ENCODE results near the gene UTS2R. TPM values are rescaled to one million over a fixed set of nuclear protein-coding genes. Genes with fewer than 3 reads are reported as not detected.

Gene UTS2R
- total RNA-seq, 4 donors from 2014 or later, result not detected

DNA sequence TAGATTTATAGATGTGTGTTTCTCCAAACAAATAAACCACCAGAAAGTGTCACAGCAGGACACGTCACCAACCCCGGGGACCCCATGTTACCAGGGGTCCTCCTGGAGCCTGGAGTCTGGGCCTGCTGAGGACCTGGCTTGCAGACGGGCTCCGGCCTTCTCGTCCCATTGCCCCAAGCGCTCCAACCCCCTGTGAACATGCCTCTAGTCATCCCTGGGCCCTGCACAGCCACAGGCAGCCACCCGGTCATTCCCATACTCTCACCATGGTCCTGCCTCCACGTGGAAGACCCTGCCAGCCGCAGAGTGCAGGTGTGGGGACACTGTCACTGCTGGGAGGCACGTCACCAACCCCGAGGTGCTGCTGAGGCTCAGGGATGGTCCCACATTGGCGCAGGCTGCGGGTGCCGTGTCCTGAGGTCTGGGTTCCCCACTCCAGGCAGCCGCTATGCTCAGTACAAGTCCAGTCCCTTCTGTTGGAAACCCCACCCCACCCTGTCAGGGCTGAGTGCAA lies 42.5 kb upstream of the UTS2R start:
- H3K4me1 ChIP-seq, result peaks cover 54% of the 10 kb centered on the region
- no peak for TF ChIP-seq POLR2A (IDR thresholded peaks at IDR 0.05)
- no peaks in the 10 kb centered on the region for H3K36me3 ChIP-seq
- no peaks in the 10 kb centered on the region for H3K9me3 ChIP-seq
- no peak for DNase-seq (ENCODE audit: low spot score in 2 of 2)
- no peak overlapping the region for H3K27ac ChIP-seq
- WGBS, result 95% methylated on average over 8 of the region's 15 CpGs
- H3K4me3 ChIP-seq, result no peak overlapping the region
- H3K27me3 ChIP-seq, result no peaks in the 10 kb centered on the region

DNA sequence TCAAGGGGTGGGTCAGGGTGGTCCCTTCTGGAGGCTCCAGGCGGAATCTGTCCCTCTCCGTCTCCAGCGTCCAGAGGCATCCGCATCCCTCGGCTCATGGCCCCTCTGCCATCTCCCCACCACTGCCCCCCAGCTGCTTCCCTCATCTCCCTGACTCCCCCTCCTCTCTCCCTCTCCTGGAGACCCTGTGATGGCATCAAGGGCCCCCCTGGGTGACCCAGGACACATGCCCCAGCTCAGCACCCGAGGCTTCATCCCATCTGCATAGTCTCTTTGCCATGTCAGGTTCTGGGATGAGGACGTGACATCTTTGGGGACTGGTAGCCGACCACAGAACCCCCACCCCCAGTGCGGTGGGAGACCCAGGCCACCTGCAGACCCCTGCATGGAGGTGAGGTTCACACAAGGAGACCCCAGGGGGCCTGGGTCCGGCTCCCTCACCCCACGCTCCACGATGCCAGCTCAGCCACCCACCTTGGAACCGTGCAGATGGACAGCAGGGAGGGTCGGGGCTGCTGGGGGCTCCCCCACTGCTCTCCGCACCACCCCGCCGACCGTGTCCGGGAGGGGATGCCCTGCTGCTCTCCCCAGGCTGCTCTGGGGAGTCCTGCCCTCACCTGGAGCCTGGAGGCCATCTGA lies 41.8 kb upstream of the UTS2R start:
- Histone ChIP-seq H3K4me3 (no peak overlapping the region), H3K9me3 (no peaks in the 10 kb centered on the region), H3K4me1 (peaks cover 59% of the 10 kb centered on the region), H3K27ac (no peak overlapping the region), H3K36me3 (no peaks in the 10 kb centered on the region), H3K27me3 (no peaks in the 10 kb centered on the region)
- no peak for TF ChIP-seq POLR2AphosphoS5 (IDR thresholded peaks at IDR 0.05)
- TF ChIP-seq EP300 (IDR thresholded peaks at IDR 0.05), result no peak
- TF ChIP-seq, protein P1, sequence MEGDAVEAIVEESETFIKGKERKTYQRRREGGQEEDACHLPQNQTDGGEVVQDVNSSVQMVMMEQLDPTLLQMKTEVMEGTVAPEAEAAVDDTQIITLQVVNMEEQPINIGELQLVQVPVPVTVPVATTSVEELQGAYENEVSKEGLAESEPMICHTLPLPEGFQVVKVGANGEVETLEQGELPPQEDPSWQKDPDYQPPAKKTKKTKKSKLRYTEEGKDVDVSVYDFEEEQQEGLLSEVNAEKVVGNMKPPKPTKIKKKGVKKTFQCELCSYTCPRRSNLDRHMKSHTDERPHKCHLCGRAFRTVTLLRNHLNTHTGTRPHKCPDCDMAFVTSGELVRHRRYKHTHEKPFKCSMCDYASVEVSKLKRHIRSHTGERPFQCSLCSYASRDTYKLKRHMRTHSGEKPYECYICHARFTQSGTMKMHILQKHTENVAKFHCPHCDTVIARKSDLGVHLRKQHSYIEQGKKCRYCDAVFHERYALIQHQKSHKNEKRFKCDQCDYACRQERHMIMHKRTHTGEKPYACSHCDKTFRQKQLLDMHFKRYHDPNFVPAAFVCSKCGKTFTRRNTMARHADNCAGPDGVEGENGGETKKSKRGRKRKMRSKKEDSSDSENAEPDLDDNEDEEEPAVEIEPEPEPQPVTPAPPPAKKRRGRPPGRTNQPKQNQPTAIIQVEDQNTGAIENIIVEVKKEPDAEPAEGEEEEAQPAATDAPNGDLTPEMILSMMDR (IDR thresholded peaks at IDR 0.05), result no peak
- TF ChIP-seq POLR2A (IDR thresholded peaks at IDR 0.05), result no peak
- DNase-seq (ENCODE audit: low spot score in 2 of 2), result no peak
- no CpG with 5 or more reads among the region's 19 CpGs for WGBS

DNA sequence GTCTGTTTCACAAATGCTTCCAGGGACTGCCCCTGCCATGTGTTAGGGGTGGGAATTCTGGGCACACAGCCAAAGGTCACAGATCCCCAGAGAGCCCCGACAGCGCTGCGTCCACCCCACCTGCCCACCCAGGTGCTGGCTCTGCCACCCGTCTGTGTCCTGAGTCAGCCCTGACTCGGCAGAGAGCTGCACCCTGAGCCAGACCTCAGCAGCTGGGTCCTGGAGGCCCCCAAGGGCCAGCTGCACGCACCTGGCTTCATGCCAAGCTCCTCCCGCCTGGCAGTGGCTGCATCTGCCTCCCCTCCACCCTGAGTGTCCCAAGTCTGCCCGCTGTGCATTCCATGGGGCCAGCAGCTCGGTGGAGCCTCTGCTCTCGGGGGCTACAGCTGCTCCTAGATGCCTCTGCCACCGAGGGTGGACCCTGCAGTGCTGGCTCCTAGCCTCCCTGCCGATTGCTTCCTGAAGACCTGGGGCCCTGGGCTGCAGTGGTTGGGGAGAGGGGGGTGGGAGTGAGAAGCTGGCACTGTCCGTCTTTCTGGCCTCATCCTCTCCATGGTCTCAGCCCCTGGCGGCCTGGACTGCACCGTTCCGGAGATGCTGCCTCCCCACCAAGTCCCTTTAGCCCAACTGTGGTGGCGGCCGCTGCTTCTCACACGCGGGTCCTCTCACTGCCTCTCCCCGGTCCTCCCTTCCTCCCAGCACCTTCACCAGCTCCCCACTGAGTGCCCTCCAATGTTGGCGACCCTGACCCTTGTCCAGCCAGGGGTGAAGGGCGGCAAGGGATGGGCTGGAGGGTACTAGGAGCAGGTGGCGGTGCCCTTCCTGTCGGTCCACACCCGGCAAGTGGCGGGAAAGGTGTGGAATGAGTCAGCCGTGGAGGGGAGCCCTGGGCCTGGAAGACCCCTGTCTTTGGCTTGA lies 41.0 kb upstream of the UTS2R start:
- H3K36me3 ChIP-seq, result no peaks in the 10 kb centered on the region
- DNase-seq (ENCODE audit: low spot score in 2 of 2), result no peak

DNA sequence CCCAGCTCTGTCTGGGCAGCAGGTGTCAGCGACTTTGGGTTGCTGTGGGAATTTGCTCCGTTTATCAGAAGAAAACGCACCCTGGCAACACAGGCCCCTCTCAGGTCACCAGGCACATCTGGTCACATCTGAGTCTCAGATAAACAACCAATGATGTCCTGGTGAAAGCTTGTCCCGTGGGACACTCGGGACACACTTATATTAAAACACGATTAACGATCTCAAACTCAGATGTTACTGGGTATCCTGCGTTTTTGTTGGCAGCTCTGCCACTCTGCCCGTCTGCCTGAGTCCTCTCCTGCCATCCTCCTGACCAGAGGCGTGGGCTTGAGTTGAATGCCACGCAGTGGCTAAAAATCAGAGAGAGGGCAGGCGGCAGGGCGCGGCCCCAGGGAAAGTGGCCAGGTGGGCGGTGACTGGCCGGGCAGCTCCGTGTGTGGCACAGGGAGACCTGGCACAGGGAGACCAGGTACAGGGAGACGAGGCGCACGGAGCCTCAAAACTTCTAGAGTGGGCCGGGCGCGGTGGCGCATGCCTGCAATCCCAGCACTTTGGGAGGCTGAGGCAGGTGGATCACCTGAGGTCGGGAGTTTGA lies 40.1 kb upstream of the UTS2R start:
- Histone ChIP-seq H3K4me1 (peaks cover 69% of the 10 kb centered on the region), H3K9me3 (no peaks in the 10 kb centered on the region), H3K27ac (no peak overlapping the region), H3K36me3 (no peaks in the 10 kb centered on the region), H3K27me3 (no peaks in the 10 kb centered on the region), H3K4me3 (no peak overlapping the region)
- no peak for TF ChIP-seq POLR2A (IDR thresholded peaks at IDR 0.05)
- TF ChIP-seq POLR2AphosphoS5 (IDR thresholded peaks at IDR 0.05), result no peak
- TF ChIP-seq, protein P1 (IDR thresholded peaks at IDR 0.05), result no peak
- no peak for TF ChIP-seq EP300 (IDR thresholded peaks at IDR 0.05)
- WGBS, result 76% methylated on average over 22 of the region's 25 CpGs
- no peak for DNase-seq (ENCODE audit: low spot score in 2 of 2)

More for the DNA sequence above, 41.0 kb upstream of the UTS2R start:
- WGBS, result 52% methylated on average over 12 of the region's 28 CpGs
- Histone ChIP-seq H3K27ac (no peak overlapping the region), H3K4me3 (no peak overlapping the region), H3K4me1 (peaks cover 61% of the 10 kb centered on the region), H3K9me3 (no peaks in the 10 kb centered on the region), H3K27me3 (no peaks in the 10 kb centered on the region)
- no peak for TF ChIP-seq POLR2A (IDR thresholded peaks at IDR 0.05)
- no peak for TF ChIP-seq POLR2AphosphoS5 (IDR thresholded peaks at IDR 0.05)
- TF ChIP-seq, protein P1 (IDR thresholded peaks at IDR 0.05), result no peak

DNA sequence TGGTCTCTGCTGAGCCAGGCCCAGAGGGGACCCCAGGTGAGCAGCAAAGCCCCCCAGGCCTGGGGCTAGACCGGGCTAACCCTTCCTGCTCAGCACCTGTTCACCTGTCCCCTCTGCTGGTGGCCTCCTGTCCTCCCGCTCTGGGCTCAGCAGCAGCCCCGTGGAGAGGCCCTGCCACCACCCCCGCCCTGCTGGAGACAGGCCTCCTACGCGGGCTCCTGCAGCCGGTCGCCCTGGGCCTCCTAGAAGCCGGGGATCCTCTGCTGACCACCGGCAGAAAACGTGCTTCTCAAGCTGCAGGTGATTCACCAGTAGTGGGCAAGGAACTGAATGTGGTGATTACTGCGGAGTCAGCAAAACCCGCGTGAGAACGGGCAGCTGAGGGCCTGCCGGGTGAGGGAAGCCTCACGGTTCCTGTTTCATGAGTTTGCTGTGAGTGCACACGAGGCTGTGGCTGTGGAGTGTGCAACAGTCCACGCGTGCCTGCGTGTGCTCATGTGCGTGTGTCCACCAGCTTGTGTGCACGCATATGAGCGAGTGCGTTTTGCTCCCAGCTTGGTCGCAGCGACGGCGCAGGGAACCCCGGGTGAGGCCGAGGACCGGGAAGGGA lies 38.8 kb upstream of the UTS2R start:
- no peaks in the 10 kb centered on the region for H3K36me3 ChIP-seq
- peak overlapping the region; percentile 59 for H3K27ac ChIP-seq
- no peak for DNase-seq (ENCODE audit: low spot score in 2 of 2)
- H3K9me3 ChIP-seq, result no peaks in the 10 kb centered on the region
- WGBS, result 0% methylated on average over 13 of the region's 32 CpGs
- H3K27me3 ChIP-seq, result peaks cover 7% of the 10 kb centered on the region
- H3K4me3 ChIP-seq, result peak overlapping the region; percentile 62
- peaks cover 72% of the 10 kb centered on the region for H3K4me1 ChIP-seq
- TF ChIP-seq, protein P1 (IDR thresholded peaks at IDR 0.05), result no peak
- TF ChIP-seq EP300 (IDR thresholded peaks at IDR 0.05), result no peak
- peak in 1 of 3 donors; percentile 34 for TF ChIP-seq POLR2AphosphoS5 (IDR thresholded peaks at IDR 0.05)

Data from suprapubic skin (tissue), 4 donors.